MM.1S (cell line): ENCODE measurements around the gene GRIK1.

Experiments used
- EZH2 ChIP-seq: fragments of 300-600 bp; sonication (generic); optimal IDR thresholded peaks from 2 replicates; pipeline ENCODE3; 2017; ENCODE audit warnings: low read depth, mild to moderate bottlenecking, antibody characterized with exemption, low read length, mixed read lengths
- EZH2phosphoT487 ChIP-seq: fragments of 300-600 bp; sonication (generic); IDR thresholded peaks from 2 replicates; pipeline ENCODE4 v1.6.1; 2018; ENCODE audit warnings: antibody characterized with exemption, low read length
- TF ChIP-seq, protein P1 (sequence below): fragments of 300-600 bp; sonication (generic); IDR thresholded peaks from 2 replicates; pipeline ENCODE4 v1.5.1; 2016; ENCODE audit warnings: antibody characterized with exemption, low read length, mixed read lengths

- TF ChIP-seq, protein P1, sequence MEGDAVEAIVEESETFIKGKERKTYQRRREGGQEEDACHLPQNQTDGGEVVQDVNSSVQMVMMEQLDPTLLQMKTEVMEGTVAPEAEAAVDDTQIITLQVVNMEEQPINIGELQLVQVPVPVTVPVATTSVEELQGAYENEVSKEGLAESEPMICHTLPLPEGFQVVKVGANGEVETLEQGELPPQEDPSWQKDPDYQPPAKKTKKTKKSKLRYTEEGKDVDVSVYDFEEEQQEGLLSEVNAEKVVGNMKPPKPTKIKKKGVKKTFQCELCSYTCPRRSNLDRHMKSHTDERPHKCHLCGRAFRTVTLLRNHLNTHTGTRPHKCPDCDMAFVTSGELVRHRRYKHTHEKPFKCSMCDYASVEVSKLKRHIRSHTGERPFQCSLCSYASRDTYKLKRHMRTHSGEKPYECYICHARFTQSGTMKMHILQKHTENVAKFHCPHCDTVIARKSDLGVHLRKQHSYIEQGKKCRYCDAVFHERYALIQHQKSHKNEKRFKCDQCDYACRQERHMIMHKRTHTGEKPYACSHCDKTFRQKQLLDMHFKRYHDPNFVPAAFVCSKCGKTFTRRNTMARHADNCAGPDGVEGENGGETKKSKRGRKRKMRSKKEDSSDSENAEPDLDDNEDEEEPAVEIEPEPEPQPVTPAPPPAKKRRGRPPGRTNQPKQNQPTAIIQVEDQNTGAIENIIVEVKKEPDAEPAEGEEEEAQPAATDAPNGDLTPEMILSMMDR, result no peak
- TF ChIP-seq EZH2 (no peak), EZH2phosphoT487 (no peak)
These were observed 302.2 kb downstream of the GRIK1 start for GRCh38 chr21:29637553-29637952.
